NCI-H345 treated with DMSO at 0.1 percent for 48 hours (cell line): Measurements from ENCODE around the gene TRMT61A.

ENCODE experiments used
- DNase-seq: peaks from one replicate; lab custom pipeline; 2025; ENCODE audit not compliant: unreplicated experiment; lab: John Stamatoyannopoulos, UW

Gene TRMT61A

DNA sequence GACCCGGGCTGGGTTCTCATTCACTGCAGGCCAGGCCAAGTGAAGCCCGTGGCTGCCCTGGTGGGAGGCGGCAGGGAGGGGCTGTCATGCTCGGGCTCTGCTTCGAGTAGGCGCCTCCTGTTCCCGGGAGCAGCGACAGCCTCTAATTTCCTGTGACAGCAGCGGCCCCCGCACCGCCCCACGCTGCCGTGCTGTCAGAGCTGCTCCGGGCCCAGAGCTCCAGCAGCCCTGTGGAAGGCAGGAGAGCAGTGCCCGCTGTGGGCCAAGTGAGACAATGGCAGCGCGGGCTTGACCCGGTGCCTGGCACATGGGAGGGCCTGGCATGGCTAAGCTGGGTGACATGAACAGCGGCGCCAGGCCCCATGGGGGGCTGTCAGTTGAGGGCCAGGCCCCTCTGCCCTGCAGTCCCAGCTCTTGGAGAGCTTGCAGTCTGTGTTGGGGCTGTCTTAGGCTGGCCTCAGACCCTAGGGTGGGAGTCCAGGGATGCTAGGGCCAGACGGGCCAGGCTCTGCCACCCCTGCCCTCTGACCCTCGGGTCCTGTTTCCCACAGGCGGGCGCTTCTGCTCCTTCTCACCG lies 5.1 kb downstream of the TRMT61A start:
- no peak for DNase-seq

DNA sequence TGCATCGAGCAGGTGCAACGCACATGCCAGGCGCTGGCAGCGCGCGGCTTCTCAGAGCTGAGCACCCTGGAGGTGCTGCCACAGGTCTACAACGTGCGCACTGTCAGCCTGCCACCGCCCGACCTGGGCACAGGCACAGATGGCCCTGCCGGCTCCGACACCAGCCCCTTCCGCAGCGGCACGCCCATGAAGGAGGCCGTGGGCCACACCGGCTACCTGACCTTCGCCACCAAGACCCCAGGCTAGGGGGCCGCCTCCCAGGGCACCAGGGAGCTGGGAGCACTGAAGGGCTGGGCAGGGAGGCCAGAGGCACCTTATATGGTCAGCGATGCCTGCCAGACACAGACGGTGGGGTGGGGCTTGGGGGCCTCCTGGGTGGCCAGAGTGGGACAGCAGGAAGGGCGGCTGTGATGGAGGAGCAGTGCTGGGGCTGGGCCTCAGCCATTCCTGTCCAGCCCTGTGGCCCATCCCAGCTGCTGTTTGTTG lies 5.6 kb downstream of the TRMT61A start:
- DNase-seq = no peak

DNA sequence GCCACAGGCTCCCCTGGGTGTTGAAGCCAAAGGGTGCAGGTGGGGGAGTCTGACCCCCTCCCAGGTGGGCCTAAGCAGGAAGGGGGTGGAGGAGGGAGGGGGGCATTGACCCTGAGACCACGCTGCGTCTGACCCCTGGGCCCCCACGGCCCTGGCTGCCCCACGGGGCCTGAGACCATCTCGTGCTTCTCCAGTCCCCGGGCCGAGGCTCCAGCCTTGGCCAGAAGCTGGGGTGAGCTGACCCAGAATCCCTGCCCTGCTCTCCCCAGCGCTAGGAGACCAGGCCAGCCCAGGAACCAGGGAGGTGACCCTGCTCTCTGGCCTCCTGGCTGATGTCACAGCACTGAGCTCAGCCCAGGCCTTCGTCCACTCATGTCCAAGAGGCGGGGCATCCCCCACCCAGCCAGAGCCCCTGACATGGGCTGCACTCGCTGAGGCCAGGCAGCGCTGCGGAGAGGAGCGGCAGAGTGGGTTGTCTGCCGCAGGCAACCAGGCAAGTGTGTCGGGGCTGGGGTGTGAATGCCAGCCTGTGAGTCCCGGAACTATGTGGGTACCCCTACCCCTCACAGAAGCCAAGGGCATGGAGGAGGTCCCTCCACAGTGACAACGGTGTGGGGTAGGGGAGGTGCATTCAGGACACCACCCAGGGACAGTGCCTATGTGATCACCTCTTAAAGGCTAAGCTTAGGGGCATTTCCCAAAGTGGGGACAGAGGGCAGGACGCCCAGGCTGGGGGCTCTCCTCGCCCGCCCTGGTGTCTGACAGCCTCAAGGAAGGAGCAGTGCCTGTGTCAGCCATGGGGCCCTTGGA lies 6.3 kb downstream of the TRMT61A start:
- no peak for DNase-seq

DNA sequence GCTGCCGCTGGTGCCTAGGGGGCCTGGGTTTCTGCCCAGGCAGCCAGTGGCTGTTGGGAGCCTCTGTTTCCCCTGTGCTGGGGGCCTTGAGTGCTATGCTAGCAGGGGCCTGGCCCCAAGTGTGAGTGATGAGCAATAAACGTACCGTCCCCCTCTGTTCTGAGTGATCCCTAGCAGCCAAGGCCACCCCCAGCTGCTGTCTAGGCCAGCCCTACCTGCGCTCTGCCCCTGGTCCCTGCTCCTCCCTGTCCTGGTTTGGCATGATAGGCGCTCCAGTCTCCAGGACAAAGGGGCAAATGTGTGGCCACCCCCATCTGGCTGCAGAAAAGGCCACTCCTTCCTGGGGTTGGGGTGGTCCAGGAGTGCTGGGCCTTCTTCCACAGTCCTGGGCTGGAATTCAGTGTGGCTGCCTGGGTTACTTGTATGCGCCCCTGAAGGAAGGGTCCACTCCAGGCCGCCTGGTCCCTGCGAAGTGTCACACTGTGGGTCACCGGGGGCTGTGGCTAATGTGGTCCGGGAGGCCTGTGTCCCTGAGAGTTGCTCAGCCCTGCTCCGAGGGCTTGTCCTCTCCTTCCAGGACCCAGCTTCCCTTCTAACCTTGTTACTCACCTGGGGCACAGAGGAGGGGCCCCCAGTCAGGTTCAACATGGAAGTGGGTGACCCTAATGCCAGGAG lies 7.0 kb downstream of the TRMT61A start:
- no peak for DNase-seq

DNA sequence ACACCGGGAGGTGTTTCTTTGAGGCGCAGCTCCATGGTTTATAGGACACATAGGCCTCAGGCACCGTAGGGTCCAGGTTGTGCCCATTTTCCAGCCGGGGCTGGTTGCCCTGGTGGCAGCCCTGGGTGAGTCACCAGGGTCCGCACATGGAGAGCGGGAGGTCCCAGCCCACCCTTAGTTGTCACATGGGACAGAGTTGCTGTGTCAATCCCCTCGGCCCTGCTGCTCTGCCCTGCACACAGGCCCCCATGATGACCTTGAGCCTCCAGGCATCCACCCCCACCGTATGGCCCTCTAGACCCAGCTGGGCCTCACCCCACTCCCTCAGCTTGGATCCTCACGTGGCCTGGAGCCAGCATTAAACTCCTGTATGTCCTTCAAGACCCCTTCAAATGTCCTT lies 7.7 kb downstream of the TRMT61A start:
- DNase-seq = no peak

DNA sequence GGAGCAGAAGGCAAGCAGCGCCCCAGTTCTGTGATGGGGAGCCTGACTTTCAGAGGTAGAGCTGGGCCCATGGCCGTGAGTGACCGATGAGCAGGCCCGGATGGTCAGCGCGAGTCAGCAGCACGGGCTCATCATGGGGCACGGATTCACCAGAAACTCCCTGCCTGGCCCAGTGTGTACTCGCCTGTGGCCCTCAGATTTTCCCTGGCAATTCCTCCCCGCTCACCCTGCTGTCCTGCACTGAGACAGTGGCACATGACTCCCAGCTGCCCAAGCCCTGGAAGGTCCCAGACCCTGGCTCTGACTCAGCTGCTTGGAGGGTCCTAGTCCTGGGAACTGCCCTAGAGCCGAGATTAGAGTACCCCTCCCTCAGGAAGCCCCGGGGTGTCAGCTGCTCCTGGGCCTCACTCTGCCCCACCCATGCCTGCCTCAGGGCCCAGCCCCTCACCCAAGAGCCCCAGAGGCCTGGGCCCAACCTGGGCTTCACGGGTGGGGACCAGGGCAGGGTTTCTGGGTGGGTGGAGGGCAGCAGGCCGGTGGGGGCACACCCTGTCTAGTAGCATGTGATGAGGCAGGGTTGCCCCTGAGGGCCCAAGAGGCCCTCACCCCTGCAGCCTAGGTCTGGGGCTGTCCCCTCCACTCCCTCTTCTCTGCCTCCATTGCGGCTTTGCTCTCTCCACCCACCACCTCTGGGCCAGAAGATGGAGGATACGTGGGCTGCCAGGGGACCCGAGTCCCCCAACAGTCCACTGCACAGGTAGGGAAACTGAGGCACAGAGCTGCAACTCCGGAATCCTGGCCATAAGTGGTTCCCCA lies 8.4 kb downstream of the TRMT61A start:
- no peak for DNase-seq

DNA sequence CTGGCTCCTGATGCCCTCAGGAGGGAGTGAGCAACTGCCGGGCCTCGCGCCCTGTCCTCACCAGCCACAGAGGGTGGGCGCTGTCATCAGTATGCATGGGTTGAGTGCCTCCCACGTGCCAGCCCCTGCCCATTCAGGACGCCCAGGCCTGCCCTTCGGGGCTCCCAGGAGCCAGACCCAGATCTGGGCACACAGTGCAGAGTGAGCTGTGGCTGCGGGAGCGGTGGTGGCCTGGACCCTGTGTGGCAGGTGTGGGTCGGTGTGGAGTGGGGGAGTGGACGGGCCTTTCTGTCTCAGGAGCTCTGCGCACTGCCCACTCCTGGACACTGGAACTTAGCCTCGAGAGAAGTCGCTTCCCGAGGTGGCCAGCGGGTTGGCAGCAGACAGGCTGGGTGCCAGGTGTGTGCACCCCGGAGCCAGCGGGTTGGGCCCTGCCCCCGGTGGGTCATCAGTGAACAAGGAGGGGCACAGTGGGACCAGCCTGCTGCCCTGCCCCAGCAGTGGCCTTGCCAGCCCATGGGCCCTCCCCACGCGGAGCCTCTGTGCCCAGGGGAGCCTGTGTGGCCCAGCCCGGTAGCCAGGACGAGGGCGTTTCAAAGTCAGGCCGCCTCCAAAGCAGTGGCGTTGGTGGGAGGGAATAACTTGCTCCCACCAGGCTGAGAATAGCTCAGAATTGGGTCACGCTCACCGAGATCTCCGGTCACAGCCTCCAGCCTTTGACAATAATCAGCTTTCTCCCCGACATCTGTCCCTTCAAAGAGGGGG lies 9.5 kb downstream of the TRMT61A start:
- no peak for DNase-seq

DNA sequence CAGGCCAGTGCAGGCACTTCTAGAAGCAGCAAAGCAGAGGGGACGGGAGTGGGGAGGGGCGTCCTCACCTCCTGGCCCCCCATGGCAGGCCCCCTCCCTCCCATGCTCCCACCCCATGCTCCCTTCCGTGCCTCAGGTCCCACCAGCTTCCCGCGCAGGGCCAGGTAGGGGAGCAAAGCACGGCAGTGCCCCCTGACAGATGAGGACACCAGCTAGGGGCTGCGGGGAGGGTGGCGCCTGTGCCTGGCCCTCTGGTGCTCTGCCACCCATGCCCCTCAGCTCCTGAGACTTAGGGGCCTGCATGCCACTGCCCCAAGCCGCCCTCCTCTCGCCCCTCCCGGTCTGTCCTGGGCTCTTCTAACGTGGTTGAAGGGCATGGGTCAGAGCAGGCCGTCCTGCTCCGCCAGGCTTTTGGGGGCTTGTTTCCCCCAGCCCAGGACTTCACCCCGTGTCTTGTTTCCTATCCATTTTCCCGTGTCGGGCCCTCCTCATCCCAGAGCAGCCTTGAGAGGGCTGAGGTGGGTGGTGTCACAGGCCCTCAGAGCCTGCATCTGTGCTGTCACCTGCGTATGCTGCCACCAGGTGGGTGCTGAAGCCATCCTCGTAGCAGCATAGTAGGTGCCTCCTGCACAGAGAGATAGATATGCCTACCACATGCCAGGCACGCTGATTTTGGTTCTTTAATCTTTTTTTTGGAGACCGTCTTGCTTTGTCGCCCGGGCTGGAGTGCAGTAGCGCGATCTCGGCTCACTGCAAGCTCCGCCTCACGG lies 10.2 kb downstream of the TRMT61A start:
- DNase-seq = no peak

DNA sequence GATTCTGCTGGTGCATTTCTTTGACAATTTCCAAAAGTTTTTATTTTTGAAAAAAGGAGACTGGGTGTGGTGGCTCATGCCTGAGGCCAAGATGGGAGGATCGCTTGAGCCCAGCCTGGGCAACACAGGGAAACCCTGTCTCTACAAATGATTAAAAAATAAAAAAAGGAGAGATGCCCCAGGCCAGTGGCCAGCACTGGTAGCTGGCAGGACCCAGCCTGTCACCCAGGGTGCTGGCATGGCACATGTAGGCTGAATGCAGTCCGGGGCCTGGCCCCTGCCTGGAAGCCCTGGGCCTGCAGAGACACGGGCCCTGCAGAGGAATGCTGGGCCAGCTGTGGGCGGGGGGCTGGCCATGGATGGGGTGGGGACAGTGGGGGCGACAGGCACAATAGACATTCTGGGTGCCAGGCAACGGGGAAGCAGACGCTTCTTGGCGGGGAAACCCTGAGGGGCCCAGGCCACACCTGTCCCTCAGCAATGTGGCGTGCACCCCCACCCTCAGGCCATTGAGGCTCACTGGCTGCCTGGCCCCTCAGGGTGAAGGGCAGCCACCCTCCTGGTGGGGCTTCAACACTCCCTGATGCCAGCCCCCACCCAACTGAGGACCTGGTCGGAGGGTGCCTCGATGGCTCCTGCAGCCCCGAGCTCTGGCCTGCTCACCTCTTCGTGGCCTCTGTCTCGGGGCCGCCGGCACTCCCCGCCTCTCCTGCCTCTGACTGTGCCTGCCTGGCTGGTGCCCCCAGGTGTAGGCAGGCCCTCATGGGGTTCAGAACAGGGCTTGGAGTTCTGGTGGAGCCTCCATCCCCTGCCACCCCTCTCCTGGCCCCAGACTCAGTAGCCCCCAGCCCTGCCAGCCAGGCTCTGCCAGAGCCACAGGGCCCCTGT lies 12.1 kb downstream of the TRMT61A start:
- no peak for DNase-seq

DNA sequence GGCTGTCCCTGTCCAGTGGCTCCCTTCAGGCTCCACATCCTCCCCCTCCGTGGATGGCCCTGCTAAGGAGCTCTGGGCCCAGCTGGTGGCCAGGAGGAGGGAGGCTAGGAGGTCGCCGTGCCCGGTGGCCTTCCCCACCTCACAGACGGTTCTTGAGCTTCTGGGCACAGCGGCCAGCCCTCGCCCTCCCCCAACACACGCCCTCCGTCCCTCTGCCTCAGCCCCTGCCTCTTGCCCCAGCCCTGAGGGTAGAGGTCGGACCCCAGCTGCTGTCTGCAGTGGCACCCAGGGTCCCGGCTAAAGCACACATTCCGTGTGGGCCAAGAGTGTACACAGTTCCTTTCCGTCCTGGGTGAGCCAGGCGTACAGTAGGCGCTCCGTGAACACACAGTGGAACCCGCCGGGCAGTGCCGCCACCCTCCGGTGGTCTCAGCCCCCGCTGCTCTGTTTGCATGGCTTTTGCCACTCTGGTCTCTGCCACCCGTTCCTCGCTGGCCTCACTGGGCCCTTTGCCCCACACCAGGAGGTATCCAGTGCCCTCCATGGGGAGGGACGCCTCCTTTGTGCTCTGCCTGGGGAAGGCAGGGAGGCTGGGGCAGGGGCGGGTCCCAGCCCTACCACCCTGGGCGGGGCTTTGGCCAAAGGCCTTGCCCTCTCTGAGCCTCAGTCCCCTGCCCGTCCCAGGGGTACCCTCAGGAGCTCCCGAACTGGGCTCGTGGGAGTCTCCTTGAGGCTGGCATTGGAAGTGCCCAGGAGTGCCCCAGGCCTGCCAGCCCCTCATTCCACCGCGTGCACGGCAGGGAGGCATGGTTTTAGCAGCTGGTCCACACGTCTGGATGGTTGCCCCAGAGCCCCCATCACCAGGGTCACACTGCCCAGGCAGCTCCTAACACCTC lies 13.0 kb downstream of the TRMT61A start:
- DNase-seq = no peak

DNA sequence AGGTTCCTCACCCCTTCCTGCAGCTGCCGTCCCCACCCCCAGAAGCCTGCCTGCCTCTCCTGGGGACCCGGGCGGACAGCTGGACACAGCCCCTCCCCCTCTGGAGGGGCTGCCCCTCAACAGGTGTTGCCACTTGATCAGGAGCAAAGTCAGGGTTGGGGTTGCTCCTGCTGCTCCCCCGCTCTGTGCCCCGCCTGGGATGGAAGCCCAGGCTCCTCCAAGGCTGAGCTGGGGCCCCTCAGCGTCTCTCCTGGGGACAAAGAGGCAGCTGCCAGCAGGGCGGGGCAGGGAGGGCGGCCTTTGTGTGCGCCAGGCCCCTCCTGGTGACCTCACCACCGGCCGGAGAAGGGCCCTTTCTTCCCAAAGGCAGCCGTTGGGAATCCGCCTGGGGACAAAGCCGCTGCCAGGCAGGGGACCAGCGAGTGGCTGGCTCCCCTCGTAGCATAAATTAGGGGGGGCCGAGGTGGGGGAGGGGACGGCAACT lies 13.7 kb downstream of the TRMT61A start:
- DNase-seq = peak; percentile 13

DNA sequence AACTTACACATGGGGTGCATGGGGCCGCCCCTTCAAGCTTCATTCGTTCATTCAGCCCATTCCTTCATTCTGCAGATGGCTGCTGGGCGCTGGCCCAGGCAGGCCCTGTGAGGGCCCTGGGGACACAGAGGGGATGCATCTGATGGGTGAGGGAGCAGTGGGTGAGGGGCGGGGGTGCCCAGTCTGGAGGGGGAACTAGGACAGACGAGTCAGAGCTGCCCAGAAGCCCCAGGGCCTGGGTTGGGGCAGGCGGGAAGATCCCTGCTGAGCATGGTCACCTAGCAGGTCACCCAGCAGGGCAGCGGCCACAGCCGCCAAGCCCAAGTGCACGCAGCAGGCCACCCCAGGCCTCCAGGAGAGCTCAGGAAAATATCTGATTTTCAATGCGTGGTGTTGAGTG lies 14.1 kb downstream of the TRMT61A start:
- no peak for DNase-seq

DNA sequence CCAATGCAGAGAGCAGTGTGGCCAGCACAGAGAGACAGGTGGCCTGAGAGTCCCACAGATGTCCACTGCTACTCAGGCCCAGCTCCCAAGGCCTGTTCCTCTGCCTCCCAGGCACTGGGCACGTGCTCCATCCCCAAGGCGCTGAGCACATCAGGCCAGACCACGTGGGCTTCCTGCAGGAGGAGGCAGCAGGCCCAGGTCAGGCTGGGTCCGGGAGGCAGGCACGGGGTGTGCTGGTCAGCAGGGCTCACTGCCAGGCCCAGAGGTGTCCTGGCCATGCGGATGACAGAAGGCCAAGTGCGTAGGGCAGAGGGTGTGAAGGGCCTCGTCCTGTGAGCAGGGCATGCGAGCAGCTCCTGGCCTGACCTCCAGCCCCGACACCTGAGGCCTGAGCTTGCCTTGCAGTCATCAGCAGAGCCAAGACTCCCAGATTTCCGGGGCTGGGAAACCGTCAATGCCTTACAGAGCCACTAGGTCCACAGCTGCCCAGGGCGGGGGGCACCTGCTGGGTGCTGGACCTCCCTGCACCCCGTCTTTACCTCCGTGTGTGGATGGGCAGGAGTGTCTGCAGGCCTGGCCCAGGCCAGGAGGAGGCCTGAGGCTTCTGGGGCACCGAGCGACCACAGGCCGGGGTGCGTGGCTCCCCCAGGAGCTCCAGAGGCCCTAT lies 14.9 kb downstream of the TRMT61A start:
- DNase-seq = no peak

DNA sequence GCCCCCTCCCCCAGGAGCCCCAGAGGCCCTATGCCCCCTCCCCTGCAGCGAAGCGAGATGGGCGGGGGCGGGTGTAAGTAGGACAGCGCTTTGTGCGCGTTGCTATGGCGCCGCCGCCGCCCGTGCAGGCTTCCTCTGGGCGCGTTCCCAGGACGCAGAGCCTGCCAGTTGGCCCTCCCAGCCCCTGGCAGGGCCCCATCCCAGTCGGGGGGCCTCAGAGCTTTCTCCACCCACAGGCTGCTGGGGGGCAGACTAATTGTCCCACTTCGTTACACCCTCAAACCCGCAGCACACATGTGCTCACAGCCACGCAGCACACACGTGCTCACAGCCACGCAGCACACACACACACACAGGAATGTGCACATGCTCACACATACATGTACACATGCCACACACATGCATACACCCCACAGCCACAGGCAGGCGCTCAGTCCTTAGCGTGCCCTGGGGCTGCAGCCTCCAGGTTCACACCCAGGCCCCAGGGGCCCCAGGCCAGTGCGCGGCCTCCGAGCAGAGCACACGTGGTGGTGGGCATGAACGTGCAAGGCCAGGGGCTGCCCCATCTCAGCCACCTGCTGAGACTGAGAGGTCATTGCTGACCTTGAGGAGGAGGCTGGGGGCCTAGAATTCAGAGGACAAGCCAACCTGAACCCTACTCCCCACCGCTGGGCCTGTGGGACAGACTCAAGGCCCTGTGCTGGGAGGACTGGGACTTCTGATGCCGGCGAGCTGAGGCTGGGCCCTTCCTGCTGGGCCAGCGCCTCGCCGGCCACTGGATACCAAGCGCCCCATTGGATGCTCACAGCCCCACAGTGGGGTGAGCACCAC lies 15.6 kb downstream of the TRMT61A start:
- no peak for DNase-seq

DNA sequence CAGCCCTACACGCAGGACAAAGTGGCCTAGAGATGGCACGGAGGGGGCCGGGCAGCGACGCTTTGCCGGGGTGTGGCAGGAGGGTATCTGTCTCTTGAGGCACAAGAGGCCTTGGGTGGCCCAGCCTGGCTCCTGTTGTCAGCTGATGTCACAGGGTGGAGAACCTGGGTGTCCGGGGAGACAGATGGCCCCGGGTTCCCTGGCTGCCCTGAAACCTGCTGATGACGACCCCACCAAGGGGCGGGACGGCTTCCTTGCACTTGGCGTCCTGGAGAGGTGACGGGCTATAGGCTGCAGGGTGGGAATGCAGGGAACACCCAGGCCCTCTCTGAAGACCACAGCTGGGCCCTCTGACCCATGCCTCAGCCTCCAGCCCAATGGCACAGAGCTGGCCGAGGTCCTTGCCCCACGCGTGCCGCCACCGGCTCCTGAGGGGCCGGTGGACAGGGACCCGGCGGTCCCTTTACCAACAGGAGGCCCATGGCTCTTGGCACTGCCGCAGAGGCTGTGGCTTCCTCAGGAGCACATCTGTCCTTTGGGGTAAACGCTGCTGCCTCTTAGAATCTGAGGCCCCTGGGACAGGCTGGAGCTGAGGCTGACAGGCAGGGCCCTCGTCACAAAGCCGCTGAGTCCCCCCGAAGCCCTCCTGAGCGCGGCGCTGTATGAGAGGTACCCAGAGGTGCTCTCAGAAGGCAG lies 16.4 kb downstream of the TRMT61A start:
- DNase-seq = no peak
